HCT116 (cell line): ENCODE data around the gene EEPD1. TPM values are rescaled to one million over a fixed set of nuclear protein-coding genes. Genes with fewer than 3 reads are reported as not detected.
"Not testable (repeated sequence)": the region's sequence is repeated elsewhere in the genome, so short reads cannot be mapped to it uniquely, and the experiment has no call there.

Experiments
- ATAC-seq: fragments of 200-7000 bp; cut with Tn5 transposase; 2 replicates; pipeline ENCODE4 v1.9.1; 2020; ENCODE audit warnings: mild to moderate bottlenecking, moderate library complexity
- BruUV-seq: library from RNA; stranded (reverse); fragments of 400-500 nt; replicated peaks from 2 replicates; lab custom pipeline; 2021; lab: Mats Ljungman, UMichigan
- CTCF ChIA-PET: fragments of 300-600 bp; sonication (Branson Sonifier 250); formaldehyde crosslinking; loops from one replicate; lab custom pipeline; 2021; ENCODE audit warnings: antibody characterized with exemption; lab: Charles Lee
- POLR2A ChIA-PET: fragments of 300-600, 350-600 bp; sonication (Branson Sonifier 250); formaldehyde crosslinking; loops from one replicate; lab custom pipeline; 2021; ENCODE audit warnings: antibody characterized with exemption; lab: Charles Lee
- RAD21 ChIA-PET, 2 experiments: fragments of 300-600 bp; sonication (Branson Sonifier 250); formaldehyde crosslinking; loops; one replicate each; lab custom pipeline; 2023; ENCODE audit warnings: low total read pairs in 2 of 2; ENCODE audit not compliant: uncharacterized antibody in 2 of 2, unreplicated experiment in 2 of 2, low non-redundant PET in 1 of 2; lab: Charles Lee
- DNase-seq: peaks from one replicate; pipeline ENCODE4 v3.0.0-alpha.2; 2010; ENCODE audit warnings: low read depth, low spot score
- H2AFZ ChIP-seq: fragments of 200-600 bp; shearing (Covaris generic), sonication (generic); 2 replicates; pipeline ENCODE4 v1.6.1; 2017; ENCODE audit warnings: low read depth, mixed run types, mixed read lengths, antibody characterized with exemption, low read length; ENCODE audit not compliant: poor library complexity, severe bottlenecking
- H3K27ac ChIP-seq: 2 replicates; pipeline ENCODE4 v1.5.1; 2012; ENCODE audit warnings: low read depth, low read length
- H3K27me3 ChIP-seq: fragments of 200-600 bp; sonication (generic); 2 replicates; pipeline ENCODE4 v1.6.1; 2016; ENCODE audit warnings: mixed run types, low read length, mixed read lengths; ENCODE audit not compliant: insufficient read depth
- H3K36me3 ChIP-seq, 2 experiments: fragments of 200-500 bp in 1 of 2; fragments of 200-600 bp in 1 of 2; sonication (Bioruptor generic) in 1 of 2; sonication (generic) in 1 of 2; 2 replicates each; pipeline versions ENCODE4 v1.5.1 to v1.6.1; 2014 to 2016; ENCODE audit warnings: low read length in 2 of 2, inconsistent platforms in 1 of 2, mixed read lengths in 1 of 2, mixed run types in 1 of 2; ENCODE audit not compliant: insufficient read depth in 2 of 2, control insufficient read depth in 1 of 2
- H3K4me1 ChIP-seq, 2 experiments: fragments of 200-600 bp in 1 of 2; sonication (generic) in 1 of 2; 2 replicates each; pipeline versions ENCODE4 v1.5.1 to v1.6.1; 2012 to 2017; ENCODE audit warnings: low read length in 2 of 2, inconsistent platforms in 1 of 2, mild to moderate bottlenecking in 1 of 2, mixed read lengths in 1 of 2, mixed run types in 1 of 2, moderate library complexity in 1 of 2; ENCODE audit not compliant: insufficient read depth in 2 of 2, control insufficient read depth in 1 of 2
- H3K4me2 ChIP-seq: fragments of 200-600 bp; sonication (generic); 2 replicates; pipeline ENCODE4 v1.6.1; 2017; ENCODE audit warnings: mixed run types, low read length, mixed read lengths
- H3K4me3 ChIP-seq, 2 experiments: fragments of 200-600 bp in 1 of 2; sonication (generic) in 1 of 2; replicated peaks in 1 of 2; 2 replicates each; pipeline ENCODE4 v1.5.1; 2011 to 2016; ENCODE audit warnings: low read length in 2 of 2, control low read depth in 1 of 2, low read depth in 1 of 2, mild to moderate bottlenecking in 1 of 2, mixed read lengths in 1 of 2, mixed run types in 1 of 2
- H3K79me2 ChIP-seq: fragments of 200-600 bp; sonication (generic); 2 replicates; pipeline ENCODE4 v1.6.1; 2017; ENCODE audit warnings: mild to moderate bottlenecking, mixed run types, low read length, moderate library complexity, mixed read lengths; ENCODE audit not compliant: insufficient read depth
- H3K9ac ChIP-seq: fragments of 200-600 bp; sonication (generic); 2 replicates; pipeline ENCODE4 v1.6.1; 2016; ENCODE audit warnings: low read length, mixed read lengths
- H3K9me2 ChIP-seq: fragments of 200-600 bp; sonication (generic), shearing (Covaris generic); 2 replicates; pipeline ENCODE4 v1.6.1; 2017; ENCODE audit warnings: mixed run types, mild to moderate bottlenecking, moderate library complexity; ENCODE audit not compliant: insufficient read depth
- H3K9me3 ChIP-seq, 2 experiments: fragments of 200-500 bp in 1 of 2; fragments of 200-600 bp in 1 of 2; sonication (Bioruptor generic) in 1 of 2; sonication (generic) in 1 of 2; 2 replicates each; pipeline ENCODE4 v1.6.1; 2014 to 2017; ENCODE audit warnings: low read length in 2 of 2, mixed read lengths in 2 of 2, inconsistent platforms in 1 of 2, low read depth in 1 of 2, mild to moderate bottlenecking in 1 of 2, mixed run types in 1 of 2, moderate library complexity in 1 of 2; ENCODE audit not compliant: control insufficient read depth in 1 of 2, insufficient read depth in 1 of 2
- H4K20me1 ChIP-seq: fragments of 200-600 bp; sonication (generic), shearing (Covaris generic); 2 replicates; pipeline ENCODE4 v1.6.1; 2017; ENCODE audit warnings: mixed run types, mild to moderate bottlenecking, moderate library complexity; ENCODE audit not compliant: insufficient read depth
- CEBPB ChIP-seq: IDR thresholded peaks from 2 replicates; pipeline ENCODE4 v1.6.1; 2012; ENCODE audit warnings: low read depth
- EGR1 ChIP-seq: IDR thresholded peaks from 2 replicates; pipeline ENCODE4 v1.6.1; 2012; ENCODE audit warnings: low read depth
- EZH2 ChIP-seq: fragments of 200-600 bp; sonication (generic); IDR thresholded peaks from 2 replicates; pipeline ENCODE4 v1.6.1; 2017; ENCODE audit warnings: antibody characterized with exemption, mixed run types
- EZH2phosphoT487 ChIP-seq: fragments of 200-600 bp; IDR thresholded peaks from 2 replicates; pipeline ENCODE4 v1.6.1; 2018; ENCODE audit warnings: antibody characterized with exemption, borderline replicate concordance
- FOSL1 ChIP-seq: IDR thresholded peaks from 2 replicates; pipeline ENCODE4 v1.6.1; 2012; ENCODE audit warnings: low read depth
- JUND ChIP-seq: IDR thresholded peaks from 2 replicates; pipeline ENCODE4 v1.6.1; 2012
- POLR2AphosphoS5 ChIP-seq: IDR thresholded peaks from 2 replicates; pipeline ENCODE4 v1.6.1; 2011; ENCODE audit warnings: mild to moderate bottlenecking, low read depth, low read length, moderate library complexity
- RAD21 ChIP-seq: IDR thresholded peaks from 2 replicates; pipeline ENCODE4 v1.6.1; 2012; ENCODE audit warnings: low read depth, mild to moderate bottlenecking
- SP1 ChIP-seq: IDR thresholded peaks from 2 replicates; pipeline ENCODE4 v1.6.1; 2012; ENCODE audit warnings: low read depth
- SRF ChIP-seq: IDR thresholded peaks from 2 replicates; pipeline ENCODE4 v1.6.1; 2012; ENCODE audit warnings: low read depth
- TCF7L2 ChIP-seq: IDR thresholded peaks from 2 replicates; pipeline ENCODE4 v1.7.0; 2011; ENCODE audit warnings: borderline replicate concordance, inconsistent platforms; ENCODE audit not compliant: insufficient read depth, insufficient read length; ENCODE audit errors: extremely low read depth
- ZFX ChIP-seq: fragments of 450-650 bp; IDR thresholded peaks from 2 replicates; pipeline ENCODE4 v1.6.1; 2017
- ZNF274 ChIP-seq: fragments of 200-500 bp; sonication (Bioruptor generic); IDR thresholded peaks from 2 replicates; pipeline ENCODE4 v1.6.1; 2014; ENCODE audit warnings: mild to moderate bottlenecking, low read depth, low read length, inconsistent platforms
- intact Hi-C: fragments of 100-400 bp; cut with micrococcal nuclease; formaldehyde crosslinking; loops from 2 replicates; pipeline ENCODE4 v1.10.0; 2022
- total RNA-seq: library from RNA; stranded (reverse); gene quantifications from one replicate; pipeline ENCODE4 v1.2.1, GENCODE V29; 2021; ENCODE audit not compliant: unreplicated experiment
- TF ChIP-seq, protein P1 (sequence below): IDR thresholded peaks from 2 replicates; pipeline ENCODE4 v1.6.1; 2012
- TF ChIP-seq, protein P2 (sequence below): IDR thresholded peaks from 2 replicates; pipeline ENCODE4 v1.6.1; 2011; ENCODE audit warnings: mild to moderate bottlenecking, low read length, moderate library complexity; ENCODE audit not compliant: insufficient replicate concordance; ENCODE audit errors: extremely low read depth
- TF ChIP-seq, protein P3 (sequence below), 3 experiments: fragments of 200-600 bp in 1 of 3; sonication (generic) in 1 of 3; IDR thresholded peaks in 2 of 3; conservative IDR thresholded peaks in 1 of 3; 2 replicates each; pipeline ENCODE4 v1.5.1; 2012 to 2017; ENCODE audit warnings: low read depth in 2 of 3, low read length in 2 of 3, antibody characterized with exemption in 1 of 3, borderline replicate concordance in 1 of 3, control low read depth in 1 of 3, mild to moderate bottlenecking in 1 of 3, mixed read lengths in 1 of 3, mixed run types in 1 of 3, moderate library complexity in 1 of 3; ENCODE audit not compliant: insufficient read depth in 1 of 3

EEPD1 gene
- total RNA-seq, 1 experiment from 2014 or later = 4.2 TPM

DNA sequence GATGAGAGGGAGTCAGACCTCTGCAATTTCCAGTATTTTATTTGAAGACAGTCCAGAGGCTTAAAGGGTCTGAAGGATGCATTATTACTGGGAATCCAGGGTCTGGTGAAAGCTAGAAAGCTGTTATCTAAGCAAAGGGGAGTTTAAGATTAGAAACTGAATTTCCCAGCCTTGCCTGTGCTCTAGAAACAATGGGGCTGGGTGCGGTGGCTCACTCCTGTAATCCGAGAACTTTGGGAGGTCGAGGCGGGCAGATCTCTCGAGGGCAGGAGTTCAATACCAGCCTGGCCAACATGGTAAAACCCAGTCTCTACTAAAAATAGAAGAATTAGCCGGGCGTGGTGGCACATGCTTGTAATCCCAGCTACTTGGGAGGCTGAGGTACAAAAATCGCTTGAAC is 165.1 kb downstream of the EEPD1 start:
- no peak for DNase-seq
- ChIA-PET RAD21 (interaction anchor here (1.6 to 3.4 kb wide), 2 partner anchors 333 kb away, joined by 5 to 13 read pairs; no protein-coding TSS in a partner anchor), CTCF (interaction anchor here (1.2 to 5.2 kb wide), 4 partner anchors 14 to 342 kb away, joined by 4 to 64 read pairs (median 16); no protein-coding TSS in a partner anchor), POLR2A (interaction anchor here (1.3 kb wide), 1 partner anchor 334 kb away, joined by 3 read pairs; no protein-coding TSS in a partner anchor)
- Histone ChIP-seq H3K4me1 (peaks cover 2 to 8% of the 10 kb centered on the region in 2 experiments; a peak in 1 of 4 replicates), H3K27ac (no peak overlapping the region), H3K79me2 (no peaks in the 10 kb centered on the region), H3K4me3 (no peak overlapping the region), H3K27me3 (no peaks in the 10 kb centered on the region), H3K9me2 (no peaks in the 10 kb centered on the region), H3K4me2 (no peak overlapping the region), H3K9ac (no peak overlapping the region), H3K9me3 (no peaks in the 10 kb centered on the region), H3K36me3 (no peaks in the 10 kb centered on the region), H2AFZ (no peak overlapping the region), H4K20me1 (no peaks in the 10 kb centered on the region)
- intact Hi-C loops = loop anchor here (2.0 kb wide), 1 partner anchor 27 kb away; no protein-coding TSS in a partner anchor
- no TSS peak for BruUV-seq
- TF ChIP-seq SP1 (no peak), CEBPB (no peak), EZH2 (no peak), JUND (no peak), EZH2phosphoT487 (no peak), SRF (no peak), FOSL1 (no peak), EGR1 (no peak), TCF7L2 (no peak), POLR2AphosphoS5 (no peak), ZFX (no peak), ZNF274 (no peak), RAD21 (no peak)
- TF ChIP-seq, protein P1, sequence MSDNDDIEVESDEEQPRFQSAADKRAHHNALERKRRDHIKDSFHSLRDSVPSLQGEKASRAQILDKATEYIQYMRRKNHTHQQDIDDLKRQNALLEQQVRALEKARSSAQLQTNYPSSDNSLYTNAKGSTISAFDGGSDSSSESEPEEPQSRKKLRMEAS = no peak
- TF ChIP-seq, protein P2, sequence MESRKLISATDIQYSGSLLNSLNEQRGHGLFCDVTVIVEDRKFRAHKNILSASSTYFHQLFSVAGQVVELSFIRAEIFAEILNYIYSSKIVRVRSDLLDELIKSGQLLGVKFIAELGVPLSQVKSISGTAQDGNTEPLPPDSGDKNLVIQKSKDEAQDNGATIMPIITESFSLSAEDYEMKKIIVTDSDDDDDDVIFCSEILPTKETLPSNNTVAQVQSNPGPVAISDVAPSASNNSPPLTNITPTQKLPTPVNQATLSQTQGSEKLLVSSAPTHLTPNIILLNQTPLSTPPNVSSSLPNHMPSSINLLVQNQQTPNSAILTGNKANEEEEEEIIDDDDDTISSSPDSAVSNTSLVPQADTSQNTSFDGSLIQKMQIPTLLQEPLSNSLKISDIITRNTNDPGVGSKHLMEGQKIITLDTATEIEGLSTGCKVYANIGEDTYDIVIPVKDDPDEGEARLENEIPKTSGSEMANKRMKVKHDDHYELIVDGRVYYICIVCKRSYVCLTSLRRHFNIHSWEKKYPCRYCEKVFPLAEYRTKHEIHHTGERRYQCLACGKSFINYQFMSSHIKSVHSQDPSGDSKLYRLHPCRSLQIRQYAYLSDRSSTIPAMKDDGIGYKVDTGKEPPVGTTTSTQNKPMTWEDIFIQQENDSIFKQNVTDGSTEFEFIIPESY = no peak
- TF ChIP-seq, protein P3, sequence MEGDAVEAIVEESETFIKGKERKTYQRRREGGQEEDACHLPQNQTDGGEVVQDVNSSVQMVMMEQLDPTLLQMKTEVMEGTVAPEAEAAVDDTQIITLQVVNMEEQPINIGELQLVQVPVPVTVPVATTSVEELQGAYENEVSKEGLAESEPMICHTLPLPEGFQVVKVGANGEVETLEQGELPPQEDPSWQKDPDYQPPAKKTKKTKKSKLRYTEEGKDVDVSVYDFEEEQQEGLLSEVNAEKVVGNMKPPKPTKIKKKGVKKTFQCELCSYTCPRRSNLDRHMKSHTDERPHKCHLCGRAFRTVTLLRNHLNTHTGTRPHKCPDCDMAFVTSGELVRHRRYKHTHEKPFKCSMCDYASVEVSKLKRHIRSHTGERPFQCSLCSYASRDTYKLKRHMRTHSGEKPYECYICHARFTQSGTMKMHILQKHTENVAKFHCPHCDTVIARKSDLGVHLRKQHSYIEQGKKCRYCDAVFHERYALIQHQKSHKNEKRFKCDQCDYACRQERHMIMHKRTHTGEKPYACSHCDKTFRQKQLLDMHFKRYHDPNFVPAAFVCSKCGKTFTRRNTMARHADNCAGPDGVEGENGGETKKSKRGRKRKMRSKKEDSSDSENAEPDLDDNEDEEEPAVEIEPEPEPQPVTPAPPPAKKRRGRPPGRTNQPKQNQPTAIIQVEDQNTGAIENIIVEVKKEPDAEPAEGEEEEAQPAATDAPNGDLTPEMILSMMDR (IDR thresholded peaks at IDR 0.05 in 2 of 3, conservative IDR thresholded peaks at IDR 0.05 in 1 of 3; ENCODE audit: borderline replicate concordance in 1 of 3, insufficient read depth in 1 of 3, low read depth in 2 of 3, low read length in 2 of 3) = no peak
- no peak for ATAC-seq

DNA sequence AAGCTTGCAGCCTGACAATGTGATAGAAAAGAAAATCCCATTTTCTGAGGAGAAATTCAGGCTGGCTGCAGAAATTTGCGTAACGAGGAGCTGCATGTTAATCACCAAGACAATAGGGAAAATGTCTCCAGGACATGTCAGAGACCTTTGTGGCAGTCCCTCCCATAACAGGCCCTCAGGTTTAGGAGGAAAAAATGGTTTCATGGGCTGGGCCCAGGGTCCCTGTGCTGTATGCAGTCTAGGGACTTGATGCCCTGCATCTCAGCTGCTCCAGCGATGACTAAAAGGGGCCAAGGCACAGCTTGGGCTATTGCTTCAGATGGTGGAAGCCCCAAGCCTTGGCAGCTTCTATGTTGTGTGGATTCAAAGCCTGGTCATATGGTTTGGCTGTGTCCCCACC is 168.2 kb downstream of the EEPD1 start:
- RAD21 ChIA-PET = not testable (repeated sequence)

More for the DNA sequence above, 168.2 kb downstream of the EEPD1 start:
- POLR2A ChIA-PET, H2AFZ ChIP-seq, H3K4me3 ChIP-seq, intact Hi-C loops, H3K36me3 ChIP-seq, H3K9ac ChIP-seq, H4K20me1 ChIP-seq, H3K27ac ChIP-seq, DNase-seq, ATAC-seq, H3K27me3 ChIP-seq, H3K9me2 ChIP-seq, H3K4me2 ChIP-seq, BruUV-seq, H3K9me3 ChIP-seq, H3K4me1 ChIP-seq, H3K79me2 ChIP-seq: not testable (repeated sequence)
- CTCF ChIA-PET = interaction anchor here (5.2 kb wide), 1 partner anchor 336 kb away, joined by 64 read pairs; no protein-coding TSS in a partner anchor
